Measurements from ENCODE around the gene ARID5B. TPM values are rescaled to one million over a fixed set of nuclear protein-coding genes. Genes with fewer than 3 reads are reported as not detected.

Gene ARID5B
- polyA plus RNA-seq, 3 donors: 1.00 to 2.5 (median 1.5) TPM

- TF ChIP-seq CTCF (IDR thresholded peaks at IDR 0.05): no peak
- no peak overlapping the region for H3K4me3 ChIP-seq (replicated peaks in 1 of 3; ENCODE audit: low read depth in 2 of 3, low read length in 3 of 3)
- H3K27me3 Mint-ChIP-seq (ENCODE audit: low read depth in 3 of 3): no peaks in the 10 kb centered on the region
- intact Hi-C loops (cut with micrococcal nuclease): no loop called here
- no peak overlapping the region for H3K27ac ChIP-seq (ENCODE audit: low read depth in 1 of 2, low read length in 2 of 2)
- DNase-seq: no peak
- H3K4me1 ChIP-seq (ENCODE audit: control insufficient read depth in 1 of 2, insufficient read depth in 2 of 2, low read length in 2 of 2): no peaks in the 10 kb centered on the region
- no peaks in the 10 kb centered on the region for H4K20me1 ChIP-seq (ENCODE audit: insufficient read depth, low read length)
- no peak overlapping the region for H3K9ac ChIP-seq (ENCODE audit: insufficient read depth, low read length, poor library complexity, severe bottlenecking)
- no peak overlapping the region for H2AFZ ChIP-seq (ENCODE audit: insufficient read depth, low read depth, low read length, poor library complexity, severe bottlenecking)
- no peaks in the 10 kb centered on the region for H3K4me1 Mint-ChIP-seq
- no peaks in the 10 kb centered on the region for H3K9me3 ChIP-seq (replicated peaks in 1 of 2; ENCODE audit: control insufficient read depth in 1 of 2, insufficient read depth in 1 of 2, low read length in 2 of 2)
- no peaks in the 10 kb centered on the region for H3K9me3 Mint-ChIP-seq
- H3K4me2 ChIP-seq (replicated peaks; ENCODE audit: extremely low read depth, low read length, poor library complexity, severe bottlenecking): no peak overlapping the region
- no peaks in the 10 kb centered on the region for H3K27me3 ChIP-seq (ENCODE audit: control insufficient read depth in 2 of 2, insufficient read depth in 2 of 2, low read length in 2 of 2)
- peaks cover 4 to 27% of the 10 kb centered on the region in 2 donors for H3K36me3 ChIP-seq (replicated peaks in 1 of 2; ENCODE audit: control insufficient read depth in 1 of 2, insufficient read depth in 2 of 2, low read length in 2 of 2)
- H3K27ac Mint-ChIP-seq: no peak overlapping the region
- no peaks in the 10 kb centered on the region for H3K79me2 ChIP-seq (ENCODE audit: insufficient read depth, low read length)
- peaks cover 26 to 45% of the 10 kb centered on the region in 2 donors for H3K36me3 Mint-ChIP-seq
- no peak overlapping the region for H3K4me3 Mint-ChIP-seq
- WGBS (ENCODE audit: insufficient coverage): 88% methylated on average over 1 of the region's 2 CpGs
Observed at GRCh38 chr10:61950449-61951143, 49.1 kb downstream of the ARID5B start.

GRCh38 chr10:61951144-61951483, 49.6 kb downstream of the ARID5B start:
- Mint-ChIP-seq H3K9me3 (no peaks in the 10 kb centered on the region), H3K4me3 (no peak overlapping the region), H3K27me3 (ENCODE audit: low read depth in 3 of 3) (no peaks in the 10 kb centered on the region), H3K36me3 (peaks cover 26 to 46% of the 10 kb centered on the region in 2 donors), H3K4me1 (no peaks in the 10 kb centered on the region), H3K27ac (peak overlapping the region in 1 of 7 donors; percentile 75)
- Histone ChIP-seq H3K27ac (ENCODE audit: low read depth in 1 of 2, low read length in 2 of 2) (no peak overlapping the region), H3K9ac (ENCODE audit: insufficient read depth, low read length, poor library complexity, severe bottlenecking) (no peak overlapping the region), H3K27me3 (ENCODE audit: control insufficient read depth in 2 of 2, insufficient read depth in 2 of 2, low read length in 2 of 2) (no peaks in the 10 kb centered on the region), H3K36me3 (replicated peaks in 1 of 2; ENCODE audit: control insufficient read depth in 1 of 2, insufficient read depth in 2 of 2, low read length in 2 of 2) (peaks cover 4 to 27% of the 10 kb centered on the region in 2 donors), H3K79me2 (ENCODE audit: insufficient read depth, low read length) (no peaks in the 10 kb centered on the region), H3K9me3 (replicated peaks in 1 of 2; ENCODE audit: control insufficient read depth in 1 of 2, insufficient read depth in 1 of 2, low read length in 2 of 2) (no peaks in the 10 kb centered on the region), H3K4me1 (ENCODE audit: control insufficient read depth in 1 of 2, insufficient read depth in 2 of 2, low read length in 2 of 2) (no peaks in the 10 kb centered on the region), H4K20me1 (ENCODE audit: insufficient read depth, low read length) (no peaks in the 10 kb centered on the region), H2AFZ (ENCODE audit: insufficient read depth, low read depth, low read length, poor library complexity, severe bottlenecking) (no peak overlapping the region), H3K4me2 (replicated peaks; ENCODE audit: extremely low read depth, low read length, poor library complexity, severe bottlenecking) (no peak overlapping the region), H3K4me3 (replicated peaks in 1 of 3; ENCODE audit: low read depth in 2 of 3, low read length in 3 of 3) (no peak overlapping the region)
- no peak for DNase-seq
- intact Hi-C loops (cut with micrococcal nuclease): no loop called here
- 80% methylated on average over 1 of the region's 3 CpGs for WGBS (ENCODE audit: insufficient coverage)
- no peak for TF ChIP-seq CTCF (IDR thresholded peaks at IDR 0.05)
